Smooth muscle cell (in vitro differentiated cells): Measurements from ENCODE around the gene FSTL5. TPM values are rescaled to one million over a fixed set of nuclear protein-coding genes. Genes with fewer than 3 reads are reported as not detected.

Experiments
- DNase-seq: peaks from one replicate; lab custom pipeline; 2025; ENCODE audit not compliant: unreplicated experiment; lab: John Stamatoyannopoulos, UW
- H2AFZ ChIP-seq: fragments of 200-600 bp; sonication (generic); 2 replicates; pipeline ENCODE4 v1.6.0; 2016; ENCODE audit warnings: antibody characterized with exemption, low read depth, mild to moderate bottlenecking
- H3F3A ChIP-seq: fragments of 200-600 bp; sonication (generic); 2 replicates; pipeline ENCODE4 v1.6.0; 2017; ENCODE audit warnings: antibody characterized with exemption, low read depth
- H3K27ac ChIP-seq: fragments of 200-600 bp; sonication (generic); 2 replicates; pipeline ENCODE4 v1.5.1; 2016; ENCODE audit warnings: low read depth, mild to moderate bottlenecking
- H3K27me3 ChIP-seq: fragments of 200-600 bp; sonication (generic); 2 replicates; pipeline ENCODE4 v1.6.1; 2016; ENCODE audit warnings: low read depth, mild to moderate bottlenecking
- H3K36me3 ChIP-seq: fragments of 200-600 bp; sonication (generic); 2 replicates; pipeline ENCODE4 v1.5.1; 2016; ENCODE audit warnings: low read depth
- H3K4me1 ChIP-seq: fragments of 200-600 bp; sonication (generic); 2 replicates; pipeline ENCODE4 v1.5.1; 2016; ENCODE audit warnings: low read depth
- H3K4me2 ChIP-seq: fragments of 200-600 bp; sonication (generic); 2 replicates; pipeline ENCODE4 v1.6.0; 2016; ENCODE audit warnings: mild to moderate bottlenecking
- H3K4me3 ChIP-seq: fragments of 200-600 bp; sonication (generic); 2 replicates; pipeline ENCODE4 v1.5.1; 2016; ENCODE audit warnings: mild to moderate bottlenecking
- H3K79me2 ChIP-seq: fragments of 200-600 bp; sonication (generic); 2 replicates; pipeline ENCODE4 v1.6.0; 2016; ENCODE audit warnings: low read depth, mild to moderate bottlenecking
- H3K9ac ChIP-seq: fragments of 200-600 bp; sonication (generic); 2 replicates; pipeline ENCODE4 v1.6.0; 2016; ENCODE audit warnings: low read depth
- H3K9me3 ChIP-seq: fragments of 200-600 bp; sonication (generic); replicated peaks from 2 replicates; pipeline ENCODE4 v1.5.1; 2016; ENCODE audit warnings: low read depth
- H4K20me1 ChIP-seq: fragments of 200-600 bp; sonication (generic); 2 replicates; pipeline ENCODE4 v1.6.0; 2016; ENCODE audit warnings: low read depth
- WGBS: methylation state at CpG from one replicate; pipeline ENCODE4 v1.1.7; 2016; ENCODE audit warnings: low lambda C conversion rate; 5-methylcytosine and 5-hydroxymethylcytosine counted together
- polyA plus RNA-seq: library from polyadenylated mRNA; unstranded; fragments of >200 nt; fragmentation: Nextera tagmentation; extraction: Ambion mirVana; gene quantifications from 2 replicates; pipeline ENCODE4 v1.2.1, GENCODE V29; 2016
- total RNA-seq: library from RNA; depleted of rRNA; stranded (reverse); fragments of >200 nt; gene quantifications from 2 replicates; pipeline ENCODE4 v1.2.3, GENCODE V29; 2014
- TF ChIP-seq, protein P1 (sequence below): fragments of 200-600 bp; sonication (generic); IDR thresholded peaks from 2 replicates; pipeline ENCODE4 v1.5.1; 2017; ENCODE audit warnings: borderline replicate concordance, mild to moderate bottlenecking, antibody characterized with exemption; ENCODE audit not compliant: insufficient read depth, poor library complexity, severe bottlenecking

The FSTL5 gene
- total and polyA plus RNA-seq, 2 experiments from 2014 or later, result 0.04 TPM; not detected in 1

DNA sequence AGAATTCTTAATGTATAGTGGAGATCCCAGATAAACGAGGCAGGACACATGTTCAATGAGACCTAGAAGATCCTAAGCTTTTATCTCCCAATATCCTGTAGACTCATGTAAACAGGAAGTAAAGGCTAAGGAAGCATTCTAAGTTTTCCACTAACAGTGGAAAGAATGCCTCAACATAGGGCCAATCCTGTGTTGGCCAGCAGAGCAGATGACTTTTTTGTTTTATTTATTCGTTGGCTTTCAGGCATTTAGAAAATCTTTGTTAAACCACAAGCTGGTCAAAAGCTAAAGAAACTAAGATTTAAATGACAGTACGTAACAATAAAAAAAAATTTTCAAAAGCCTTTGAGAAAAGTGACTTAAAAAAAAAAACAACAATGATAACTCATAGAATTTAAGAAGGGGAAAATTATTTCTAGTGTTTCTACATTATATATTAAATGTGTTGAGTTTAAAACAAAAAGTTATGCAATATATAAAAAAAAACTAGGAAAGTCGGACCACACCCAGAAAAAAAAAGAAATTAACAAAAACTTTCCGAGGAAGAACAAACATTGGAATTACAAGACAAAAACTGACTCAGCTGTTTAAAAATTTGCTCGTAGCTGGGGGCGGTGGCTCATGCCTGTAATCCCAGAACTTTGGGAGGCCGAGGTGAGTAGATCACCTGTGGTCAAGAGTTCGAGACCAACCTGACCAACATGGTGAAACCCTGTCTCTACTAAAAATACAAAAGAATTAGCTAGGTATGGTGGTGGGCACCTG is 759.3 kb downstream of the FSTL5 start:
- peaks cover 3% of the 10 kb centered on the region for H3K9me3 ChIP-seq
- no peaks in the 10 kb centered on the region for H3K27me3 ChIP-seq
- H3K4me1 ChIP-seq, result no peaks in the 10 kb centered on the region
- DNase-seq, result no peak
- peak overlapping the region; percentile 16 for H2AFZ ChIP-seq
- H3K36me3 ChIP-seq, result no peaks in the 10 kb centered on the region
- H3K4me2 ChIP-seq, result no peak overlapping the region
- no peak overlapping the region for H3K27ac ChIP-seq
- no peaks in the 10 kb centered on the region for H3F3A ChIP-seq
- TF ChIP-seq, protein P1, sequence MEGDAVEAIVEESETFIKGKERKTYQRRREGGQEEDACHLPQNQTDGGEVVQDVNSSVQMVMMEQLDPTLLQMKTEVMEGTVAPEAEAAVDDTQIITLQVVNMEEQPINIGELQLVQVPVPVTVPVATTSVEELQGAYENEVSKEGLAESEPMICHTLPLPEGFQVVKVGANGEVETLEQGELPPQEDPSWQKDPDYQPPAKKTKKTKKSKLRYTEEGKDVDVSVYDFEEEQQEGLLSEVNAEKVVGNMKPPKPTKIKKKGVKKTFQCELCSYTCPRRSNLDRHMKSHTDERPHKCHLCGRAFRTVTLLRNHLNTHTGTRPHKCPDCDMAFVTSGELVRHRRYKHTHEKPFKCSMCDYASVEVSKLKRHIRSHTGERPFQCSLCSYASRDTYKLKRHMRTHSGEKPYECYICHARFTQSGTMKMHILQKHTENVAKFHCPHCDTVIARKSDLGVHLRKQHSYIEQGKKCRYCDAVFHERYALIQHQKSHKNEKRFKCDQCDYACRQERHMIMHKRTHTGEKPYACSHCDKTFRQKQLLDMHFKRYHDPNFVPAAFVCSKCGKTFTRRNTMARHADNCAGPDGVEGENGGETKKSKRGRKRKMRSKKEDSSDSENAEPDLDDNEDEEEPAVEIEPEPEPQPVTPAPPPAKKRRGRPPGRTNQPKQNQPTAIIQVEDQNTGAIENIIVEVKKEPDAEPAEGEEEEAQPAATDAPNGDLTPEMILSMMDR, result no peak
- H3K9ac ChIP-seq, result no peak overlapping the region
- H3K4me3 ChIP-seq, result no peak overlapping the region
- no peaks in the 10 kb centered on the region for H3K79me2 ChIP-seq
- no peaks in the 10 kb centered on the region for H4K20me1 ChIP-seq
- WGBS, result 64% methylated on average over 9 of the region's 9 CpGs

GRCh38 chr4:161403781-161404180 is 760.0 kb downstream of the FSTL5 start:
- Histone ChIP-seq H3F3A (no peaks in the 10 kb centered on the region), H3K36me3 (no peaks in the 10 kb centered on the region), H3K4me1 (no peaks in the 10 kb centered on the region), H3K79me2 (no peaks in the 10 kb centered on the region), H3K27me3 (no peaks in the 10 kb centered on the region), H3K4me2 (no peak overlapping the region), H4K20me1 (no peaks in the 10 kb centered on the region), H3K9me3 (peaks cover under 1% of the 10 kb centered on the region), H3K4me3 (no peak overlapping the region), H3K9ac (no peak overlapping the region), H3K27ac (no peak overlapping the region), H2AFZ (no peak overlapping the region)
- WGBS, result 91% methylated on average over 3 of the region's 3 CpGs
- no peak for DNase-seq
- TF ChIP-seq, protein P1, result no peak

- H3F3A ChIP-seq, result no peaks in the 10 kb centered on the region
- no peak overlapping the region for H2AFZ ChIP-seq
- H3K36me3 ChIP-seq, result no peaks in the 10 kb centered on the region
- TF ChIP-seq, protein P1, result no peak
- H3K27ac ChIP-seq, result no peak overlapping the region
- no peak overlapping the region for H3K4me2 ChIP-seq
- no peaks in the 10 kb centered on the region for H3K4me1 ChIP-seq
- DNase-seq, result no peak
- no peaks in the 10 kb centered on the region for H3K79me2 ChIP-seq
- H4K20me1 ChIP-seq, result no peaks in the 10 kb centered on the region
- no peak overlapping the region for H3K4me3 ChIP-seq
- whole genome bisulfite sequencing, result 55% methylated on average over 3 of the region's 3 CpGs
- H3K27me3 ChIP-seq, result no peaks in the 10 kb centered on the region
- no peaks in the 10 kb centered on the region for H3K9me3 ChIP-seq
- H3K9ac ChIP-seq, result no peak overlapping the region
Observed at GRCh38 chr4:161393602-161394001, 770.2 kb downstream of the FSTL5 start.

DNA sequence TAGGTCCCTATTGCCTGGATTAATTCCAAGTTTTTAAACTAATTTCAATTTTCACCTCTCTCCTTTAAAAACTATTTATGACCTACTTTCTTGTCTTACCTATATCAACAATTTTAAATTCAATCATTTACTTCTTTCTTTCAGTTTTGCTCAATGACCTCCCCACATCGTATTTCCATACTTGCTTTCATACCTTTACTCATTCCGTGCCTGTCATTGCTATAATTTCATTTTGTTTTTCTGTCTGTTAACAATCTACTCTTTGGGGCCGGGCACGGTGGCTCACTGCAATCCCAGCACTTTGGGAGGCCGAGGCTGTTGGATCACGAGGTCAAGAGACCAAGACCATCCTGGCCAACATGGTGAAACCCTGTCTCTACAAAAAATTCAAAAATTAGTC is 781.1 kb downstream of the FSTL5 start:
- WGBS, result 95% methylated on average over 6 of the region's 6 CpGs
- H3F3A ChIP-seq, result no peaks in the 10 kb centered on the region
- no peaks in the 10 kb centered on the region for H3K36me3 ChIP-seq
- no peak overlapping the region for H3K9ac ChIP-seq
- no peaks in the 10 kb centered on the region for H4K20me1 ChIP-seq
- TF ChIP-seq, protein P1, result no peak
- H3K79me2 ChIP-seq, result no peaks in the 10 kb centered on the region
- no peak for DNase-seq
- no peak overlapping the region for H3K4me2 ChIP-seq
- H3K27ac ChIP-seq, result no peak overlapping the region
- H3K9me3 ChIP-seq, result no peaks in the 10 kb centered on the region
- no peaks in the 10 kb centered on the region for H3K27me3 ChIP-seq
- no peak overlapping the region for H3K4me3 ChIP-seq
- H3K4me1 ChIP-seq, result no peaks in the 10 kb centered on the region
- H2AFZ ChIP-seq, result no peak overlapping the region
